Chondrocyte (in vitro differentiated cells): ENCODE data around the gene HDAC4. TPM values are rescaled to one million over a fixed set of nuclear protein-coding genes. Genes with fewer than 3 reads are reported as not detected.
"Not testable (repeated sequence)": the region's sequence is repeated elsewhere in the genome, so short reads cannot be mapped to it uniquely, and the experiment has no call there.

Source experiments
- DNase-seq: peaks from one replicate; pipeline ENCODE4 v3.0.0; 2021; ENCODE audit warnings: mixed read lengths, low spot score
- H3K27ac Mint-ChIP-seq: one replicate; pipeline ENCODE4 v1.8.0; 2021; ENCODE audit warnings: mild to moderate bottlenecking, moderate library complexity, mixed read lengths; ENCODE audit not compliant: unreplicated experiment
- H3K27me3 Mint-ChIP-seq: 2 replicates; pipeline ENCODE4 v1.8.0; 2021; ENCODE audit warnings: low read depth, mixed read lengths
- H3K36me3 Mint-ChIP-seq: 2 replicates; pipeline ENCODE4 v1.8.0; 2021; ENCODE audit warnings: low read depth, mixed read lengths
- H3K4me1 Mint-ChIP-seq: 2 replicates; pipeline ENCODE4 v1.8.0; 2021; ENCODE audit warnings: low read depth, mild to moderate bottlenecking, mixed read lengths
- H3K4me3 Mint-ChIP-seq: one replicate; pipeline ENCODE4 v1.8.0; 2021; ENCODE audit warnings: mild to moderate bottlenecking, moderate library complexity, mixed read lengths; ENCODE audit not compliant: unreplicated experiment
- H3K9me3 Mint-ChIP-seq: 2 replicates; pipeline ENCODE4 v1.8.0; 2021; ENCODE audit warnings: low read depth, mixed read lengths
- total RNA-seq: library from RNA; stranded (reverse); gene quantifications from 3 replicates; pipeline ENCODE4 v1.2.1, GENCODE V29; 2021
- TF ChIP-seq, protein P1 (sequence below): fragments of 200-600 bp; sonication (generic); IDR thresholded peaks from 2 replicates; pipeline ENCODE4 v1.5.0; 2021; ENCODE audit warnings: antibody characterized with exemption, mild to moderate bottlenecking, moderate library complexity

HDAC4 gene
- total RNA-seq, 1 donor from 2014 or later, result 22.3 TPM

GRCh38 chr2:239177325-239177724, 223.5 kb downstream of the HDAC4 start:
- peaks cover 29% of the 10 kb centered on the region for H3K9me3 Mint-ChIP-seq
- no peaks in the 10 kb centered on the region for H3K4me1 Mint-ChIP-seq
- DNase-seq, result peak; percentile 48
- H3K27me3 Mint-ChIP-seq, result no peaks in the 10 kb centered on the region
- TF ChIP-seq, protein P1, sequence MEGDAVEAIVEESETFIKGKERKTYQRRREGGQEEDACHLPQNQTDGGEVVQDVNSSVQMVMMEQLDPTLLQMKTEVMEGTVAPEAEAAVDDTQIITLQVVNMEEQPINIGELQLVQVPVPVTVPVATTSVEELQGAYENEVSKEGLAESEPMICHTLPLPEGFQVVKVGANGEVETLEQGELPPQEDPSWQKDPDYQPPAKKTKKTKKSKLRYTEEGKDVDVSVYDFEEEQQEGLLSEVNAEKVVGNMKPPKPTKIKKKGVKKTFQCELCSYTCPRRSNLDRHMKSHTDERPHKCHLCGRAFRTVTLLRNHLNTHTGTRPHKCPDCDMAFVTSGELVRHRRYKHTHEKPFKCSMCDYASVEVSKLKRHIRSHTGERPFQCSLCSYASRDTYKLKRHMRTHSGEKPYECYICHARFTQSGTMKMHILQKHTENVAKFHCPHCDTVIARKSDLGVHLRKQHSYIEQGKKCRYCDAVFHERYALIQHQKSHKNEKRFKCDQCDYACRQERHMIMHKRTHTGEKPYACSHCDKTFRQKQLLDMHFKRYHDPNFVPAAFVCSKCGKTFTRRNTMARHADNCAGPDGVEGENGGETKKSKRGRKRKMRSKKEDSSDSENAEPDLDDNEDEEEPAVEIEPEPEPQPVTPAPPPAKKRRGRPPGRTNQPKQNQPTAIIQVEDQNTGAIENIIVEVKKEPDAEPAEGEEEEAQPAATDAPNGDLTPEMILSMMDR, result no peak
- peaks cover 36% of the 10 kb centered on the region for H3K36me3 Mint-ChIP-seq
- no peak overlapping the region for H3K27ac Mint-ChIP-seq
- no peak overlapping the region for H3K4me3 Mint-ChIP-seq

GRCh38 chr2:239176138-239176803, 224.5 kb downstream of the HDAC4 start:
- not testable (repeated sequence) for H3K27me3 Mint-ChIP-seq, H3K27ac Mint-ChIP-seq, H3K4me3 Mint-ChIP-seq, H3K4me1 Mint-ChIP-seq
- peak; percentile 50 for DNase-seq
- H3K9me3 Mint-ChIP-seq, result peaks cover 36% of the 10 kb centered on the region
- H3K36me3 Mint-ChIP-seq, result peaks cover 42% of the 10 kb centered on the region

- peak; percentile 59 for DNase-seq
- Mint-ChIP-seq H3K36me3 (peaks cover 52% of the 10 kb centered on the region), H3K9me3 (peaks cover 45% of the 10 kb centered on the region), H3K4me3 (no peak overlapping the region), H3K27me3 (no peaks in the 10 kb centered on the region), H3K27ac (no peak overlapping the region), H3K4me1 (no peaks in the 10 kb centered on the region)
- TF ChIP-seq, protein P1, result no peak
These were observed 225.6 kb downstream of the HDAC4 start for GRCh38 chr2:239175181-239175580.

- H3K27ac Mint-ChIP-seq, result no peak overlapping the region
- TF ChIP-seq, protein P1, result no peak
- DNase-seq, result no peak
- H3K27me3 Mint-ChIP-seq, result no peaks in the 10 kb centered on the region
- H3K9me3 Mint-ChIP-seq, result peaks cover 45% of the 10 kb centered on the region
- H3K36me3 Mint-ChIP-seq, result peaks cover 48% of the 10 kb centered on the region
- no peaks in the 10 kb centered on the region for H3K4me1 Mint-ChIP-seq
- no peak overlapping the region for H3K4me3 Mint-ChIP-seq
These were observed 227.5 kb downstream of the HDAC4 start for GRCh38 chr2:239173301-239173700.

- no peak overlapping the region for H3K27ac Mint-ChIP-seq
- H3K9me3 Mint-ChIP-seq, result peaks cover 40% of the 10 kb centered on the region
- TF ChIP-seq, protein P1, result no peak
- no peaks in the 10 kb centered on the region for H3K27me3 Mint-ChIP-seq
- no peak overlapping the region for H3K4me3 Mint-ChIP-seq
- no peaks in the 10 kb centered on the region for H3K4me1 Mint-ChIP-seq
- H3K36me3 Mint-ChIP-seq, result peaks cover 38% of the 10 kb centered on the region
- DNase-seq, result no peak
These were observed 229.2 kb downstream of the HDAC4 start for GRCh38 chr2:239171643-239172042.
